Measurements from ENCODE around the gene AEN. TPM values are rescaled to one million over a fixed set of nuclear protein-coding genes. Genes with fewer than 3 reads are reported as not detected.

The AEN gene
- total RNA-seq, 2 experiments from 2014 or later = 40.7 to 43.7 TPM

DNA sequence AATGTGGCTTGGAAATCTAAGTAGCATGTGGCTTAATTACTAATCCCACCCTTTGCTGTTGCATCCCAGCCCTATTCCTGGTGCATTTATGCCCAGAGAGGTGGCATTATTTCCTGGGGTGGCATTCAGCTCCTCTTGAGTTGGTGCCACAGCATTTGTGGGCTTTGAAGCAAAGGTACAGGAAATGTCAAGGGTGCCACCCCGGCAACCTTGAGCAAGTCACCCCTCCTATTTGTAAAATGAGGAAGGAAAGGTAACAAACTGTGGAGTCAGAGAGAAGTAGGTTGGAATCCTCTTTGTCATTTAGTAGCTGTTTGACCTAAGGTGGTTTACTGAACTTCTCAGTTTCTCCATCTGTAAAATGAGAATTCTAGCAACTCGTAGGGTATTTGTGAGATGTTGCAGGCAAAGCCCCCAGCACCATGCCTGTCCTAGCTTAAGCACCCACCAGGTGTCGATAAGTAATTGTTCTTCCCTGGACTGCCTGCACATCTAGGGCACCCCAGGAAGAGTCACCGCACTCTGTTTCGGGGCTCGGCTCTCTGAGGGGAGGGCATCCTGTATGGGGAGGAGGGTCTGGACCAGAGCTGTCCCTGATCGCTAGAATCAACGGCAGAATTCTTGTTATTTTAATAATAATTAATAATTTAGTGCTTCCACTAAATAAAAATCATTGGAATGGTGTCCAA, 34.8 kb downstream of the AEN start:
- Mint-ChIP-seq H3K4me3 (peak overlapping the region; percentile 65), H3K4me1 (ENCODE audit: low read depth) (peaks cover 88% of the 10 kb centered on the region), H3K36me3 (ENCODE audit: low read depth) (peaks cover 33% of the 10 kb centered on the region), H3K27me3 (no peaks in the 10 kb centered on the region), H3K9me3 (no peaks in the 10 kb centered on the region), H3K27ac (peak overlapping the region; percentile 93)
- peak in 3 of 14 experiments; percentile 49 to 65 (median 51) for DNase-seq
- H3K4me1 ChIP-seq (ENCODE audit: insufficient read depth, low read length) = peaks cover 95% of the 10 kb centered on the region
- no peaks in the 10 kb centered on the region for H3K9me3 ChIP-seq (ENCODE audit: control insufficient read depth in 1 of 2, insufficient read depth in 1 of 2, low read length in 2 of 2)
- TF ChIP-seq, protein P1, sequence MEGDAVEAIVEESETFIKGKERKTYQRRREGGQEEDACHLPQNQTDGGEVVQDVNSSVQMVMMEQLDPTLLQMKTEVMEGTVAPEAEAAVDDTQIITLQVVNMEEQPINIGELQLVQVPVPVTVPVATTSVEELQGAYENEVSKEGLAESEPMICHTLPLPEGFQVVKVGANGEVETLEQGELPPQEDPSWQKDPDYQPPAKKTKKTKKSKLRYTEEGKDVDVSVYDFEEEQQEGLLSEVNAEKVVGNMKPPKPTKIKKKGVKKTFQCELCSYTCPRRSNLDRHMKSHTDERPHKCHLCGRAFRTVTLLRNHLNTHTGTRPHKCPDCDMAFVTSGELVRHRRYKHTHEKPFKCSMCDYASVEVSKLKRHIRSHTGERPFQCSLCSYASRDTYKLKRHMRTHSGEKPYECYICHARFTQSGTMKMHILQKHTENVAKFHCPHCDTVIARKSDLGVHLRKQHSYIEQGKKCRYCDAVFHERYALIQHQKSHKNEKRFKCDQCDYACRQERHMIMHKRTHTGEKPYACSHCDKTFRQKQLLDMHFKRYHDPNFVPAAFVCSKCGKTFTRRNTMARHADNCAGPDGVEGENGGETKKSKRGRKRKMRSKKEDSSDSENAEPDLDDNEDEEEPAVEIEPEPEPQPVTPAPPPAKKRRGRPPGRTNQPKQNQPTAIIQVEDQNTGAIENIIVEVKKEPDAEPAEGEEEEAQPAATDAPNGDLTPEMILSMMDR (IDR thresholded peaks at IDR 0.05) = peak; percentile 7
- H3K27me3 ChIP-seq (ENCODE audit: control insufficient read depth in 1 of 2, insufficient read depth in 2 of 2, low read length in 2 of 2) = no peaks in the 10 kb centered on the region
- ATAC-seq (ENCODE audit: poor library complexity) = peak; percentile 60
- POLR2A ChIA-PET = interaction anchor here (0.7 to 6.4 kb wide), 6 partner anchors 9 to 241 kb away, joined by 3 to 83 read pairs (median 9); partner anchors contain the start of gene AEN
- H3K27ac ChIP-seq (ENCODE audit: low read depth in 1 of 2, low read length in 2 of 2) = peak overlapping the region in 1 of 2 donors; percentile 18
- CTCF ChIA-PET = interaction anchor here (2.0 to 3.6 kb wide), 2 partner anchors 31 to 249 kb away, joined by 4 to 18 read pairs; no protein-coding TSS in a partner anchor
- H3K4me3 ChIP-seq (ENCODE audit: low read length) = no peak overlapping the region
- peaks cover 36% of the 10 kb centered on the region for H3K36me3 ChIP-seq (ENCODE audit: insufficient read depth, low read length)
- intact Hi-C loops (cut with DNase I, micrococcal nuclease) = no loop called here

DNA sequence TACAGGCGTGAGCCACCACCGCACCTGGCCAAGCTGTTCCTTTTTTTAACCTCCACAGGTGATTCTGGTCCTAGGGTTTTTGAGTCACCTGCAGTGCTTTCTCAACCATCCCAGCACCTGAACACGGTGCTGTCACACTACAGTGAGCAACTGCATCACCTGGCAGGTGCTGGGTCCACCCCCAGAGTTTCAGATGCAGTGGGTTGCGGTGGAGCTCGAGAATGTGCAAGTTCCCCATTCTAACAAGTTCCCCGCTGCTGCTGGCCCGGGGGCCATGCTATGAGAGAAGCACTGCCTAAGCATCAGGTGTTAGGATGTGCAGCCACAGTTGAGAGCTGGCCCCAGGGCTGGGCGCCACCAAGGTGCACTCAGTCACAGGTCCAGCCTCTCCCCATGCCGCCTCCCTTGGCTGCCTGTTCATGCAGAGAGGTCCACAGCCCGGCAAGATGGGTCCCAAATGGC, 35.7 kb downstream of the AEN start:
- intact Hi-C loops (cut with DNase I, micrococcal nuclease) = no loop called here
- TF ChIP-seq, protein P1 (IDR thresholded peaks at IDR 0.05) = no peak
- Histone ChIP-seq H3K4me1 (ENCODE audit: insufficient read depth, low read length) (peaks cover 88% of the 10 kb centered on the region), H3K4me3 (ENCODE audit: low read length) (no peak overlapping the region), H3K27ac (ENCODE audit: low read depth in 1 of 2, low read length in 2 of 2) (peak overlapping the region in 1 of 2 donors; percentile 51), H3K36me3 (ENCODE audit: insufficient read depth, low read length) (peaks cover 28% of the 10 kb centered on the region), H3K27me3 (ENCODE audit: control insufficient read depth in 1 of 2, insufficient read depth in 2 of 2, low read length in 2 of 2) (no peaks in the 10 kb centered on the region), H3K9me3 (ENCODE audit: control insufficient read depth in 1 of 2, insufficient read depth in 1 of 2, low read length in 2 of 2) (no peaks in the 10 kb centered on the region)
- POLR2A ChIA-PET = interaction anchor here (1.0 to 6.4 kb wide), 5 partner anchors 8 to 35 kb away, joined by 3 to 83 read pairs (median 15); partner anchors contain the start of gene AEN
- Mint-ChIP-seq H3K4me1 (ENCODE audit: low read depth) (peaks cover 85% of the 10 kb centered on the region), H3K27ac (peak overlapping the region; percentile 93), H3K4me3 (peak overlapping the region; percentile 45), H3K36me3 (ENCODE audit: low read depth) (peaks cover 25% of the 10 kb centered on the region), H3K27me3 (no peaks in the 10 kb centered on the region), H3K9me3 (no peaks in the 10 kb centered on the region)
- DNase-seq (no peak), ATAC-seq (ENCODE audit: poor library complexity) (peak; percentile 35)
- CTCF ChIA-PET = interaction anchor here (3.6 kb wide), 1 partner anchor 32 kb away, joined by 18 read pairs; no protein-coding TSS in a partner anchor

- H3K4me3 Mint-ChIP-seq = peak overlapping the region; percentile 45
- POLR2A ChIA-PET = interaction anchor here (1.0 to 6.4 kb wide), 7 partner anchors 8 to 247 kb away, joined by 3 to 83 read pairs (median 8); no protein-coding TSS in a partner anchor
Measured at GRCh38 chr15:88657326-88658069, 36.4 kb downstream of the AEN start.

More at GRCh38 chr15:88657326-88658069, 36.4 kb downstream of the AEN start:
- Mint-ChIP-seq H3K4me1 (ENCODE audit: low read depth) (peaks cover 88% of the 10 kb centered on the region), H3K36me3 (ENCODE audit: low read depth) (peaks cover 23% of the 10 kb centered on the region), H3K9me3 (no peaks in the 10 kb centered on the region), H3K27ac (peak overlapping the region; percentile 93), H3K27me3 (no peaks in the 10 kb centered on the region)
- no peak for ATAC-seq (ENCODE audit: poor library complexity)
- Histone ChIP-seq H3K27ac (ENCODE audit: low read depth in 1 of 2, low read length in 2 of 2) (peak overlapping the region in 1 of 2 donors; percentile 51), H3K9me3 (ENCODE audit: control insufficient read depth in 1 of 2, insufficient read depth in 1 of 2, low read length in 2 of 2) (no peaks in the 10 kb centered on the region), H3K4me1 (ENCODE audit: insufficient read depth, low read length) (peaks cover 84% of the 10 kb centered on the region), H3K27me3 (ENCODE audit: control insufficient read depth in 1 of 2, insufficient read depth in 2 of 2, low read length in 2 of 2) (no peaks in the 10 kb centered on the region), H3K4me3 (ENCODE audit: low read length) (no peak overlapping the region), H3K36me3 (ENCODE audit: insufficient read depth, low read length) (peaks cover 24% of the 10 kb centered on the region)
- peak in 2 of 14 experiments; percentile 33 to 36 for DNase-seq
- TF ChIP-seq, protein P1 (IDR thresholded peaks at IDR 0.05) = peak; percentile 15
- intact Hi-C loops (cut with DNase I, micrococcal nuclease) = no loop called here
- CTCF ChIA-PET = interaction anchor here (1.2 to 3.6 kb wide), 2 partner anchors 22 to 33 kb away, joined by 3 to 18 read pairs; no protein-coding TSS in a partner anchor
